Activated T-cell treated with anti-CD3 and anti-CD28 coated beads for 1 hour (primary cell): ENCODE measurements around the gene DNMT1.
A peak's percentile ranks its signal among the peaks of the same experiment; 100 is the strongest.
"Not testable (repeated sequence)": the region's sequence is repeated elsewhere in the genome, so short reads cannot be mapped to it uniquely, and the experiment has no call there.

Experiments
- DNase-seq: peaks from one replicate; pipeline ENCODE4 v3.0.0-alpha.2; 2020; ENCODE audit warnings: low read depth

DNMT1 gene

GRCh38 chr19:10220695-10221094, 25.9 kb upstream of the DNMT1 start:
- DNase-seq: no peak

- DNase-seq: no peak
Observed at GRCh38 chr19:10219678-10220077, 24.9 kb upstream of the DNMT1 start.

DNA sequence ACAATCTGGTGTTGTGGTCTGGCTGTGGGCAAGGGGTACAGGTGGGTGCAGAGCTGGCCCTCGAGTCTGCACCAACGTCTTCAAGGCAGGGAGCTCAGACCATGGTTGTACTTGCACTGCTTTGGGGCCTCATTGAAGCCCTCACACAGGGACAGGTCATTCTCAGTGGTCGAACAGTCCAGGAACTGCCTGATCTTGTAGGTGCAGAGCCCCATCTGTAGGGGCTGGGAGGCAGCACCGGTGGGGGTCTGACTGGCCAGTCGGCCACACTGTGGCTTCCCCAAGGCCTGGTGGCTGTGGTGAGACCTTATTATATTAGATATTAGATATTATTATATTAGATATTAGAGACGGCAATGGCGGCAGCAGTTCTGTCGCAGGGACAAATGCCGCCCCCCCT, 22.3 kb upstream of the DNMT1 start:
- DNase-seq: no peak

DNA sequence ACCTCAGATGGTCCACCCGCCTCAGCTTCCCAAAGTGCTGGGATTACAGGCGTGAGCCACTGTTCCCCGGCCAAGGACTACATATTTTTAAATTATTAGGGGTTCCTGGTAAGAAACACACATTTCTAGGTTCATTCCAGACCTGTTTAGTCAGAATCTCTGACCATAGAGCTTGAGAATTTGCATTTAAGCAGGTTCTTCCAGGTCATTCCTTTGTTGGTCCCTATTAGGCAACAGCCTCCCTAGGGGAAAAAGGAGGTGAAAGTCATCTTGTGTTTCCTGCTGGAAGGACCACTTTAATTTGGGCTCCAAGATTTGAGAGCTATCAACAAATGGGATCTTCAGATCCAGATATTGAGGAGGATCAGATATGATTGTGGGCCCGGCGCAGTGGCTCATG, 20.0 kb upstream of the DNMT1 start:
- DNase-seq: no peak

DNA sequence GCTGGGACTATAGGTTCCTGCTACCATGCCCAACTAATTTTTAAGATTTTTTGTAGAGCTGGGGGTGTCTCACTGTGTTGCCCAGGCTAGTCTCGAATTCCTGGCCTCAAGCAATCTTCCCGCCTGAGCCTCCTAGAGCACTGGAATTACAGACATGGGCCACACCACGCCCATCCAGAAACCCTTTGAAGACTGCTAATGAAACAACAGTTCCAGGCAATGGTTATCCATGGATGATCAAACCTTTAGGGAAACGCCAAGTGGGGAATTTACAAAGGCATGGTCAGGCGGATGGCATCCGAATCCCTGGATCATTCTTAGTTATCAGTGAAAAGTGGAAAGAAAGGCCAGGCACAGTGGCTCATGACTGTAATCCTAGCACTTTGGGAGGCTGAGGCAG, 16.9 kb upstream of the DNMT1 start:
- DNase-seq: no peak

- DNase-seq: no peak
Observed at GRCh38 chr19:10211061-10211460, 16.3 kb upstream of the DNMT1 start.

DNA sequence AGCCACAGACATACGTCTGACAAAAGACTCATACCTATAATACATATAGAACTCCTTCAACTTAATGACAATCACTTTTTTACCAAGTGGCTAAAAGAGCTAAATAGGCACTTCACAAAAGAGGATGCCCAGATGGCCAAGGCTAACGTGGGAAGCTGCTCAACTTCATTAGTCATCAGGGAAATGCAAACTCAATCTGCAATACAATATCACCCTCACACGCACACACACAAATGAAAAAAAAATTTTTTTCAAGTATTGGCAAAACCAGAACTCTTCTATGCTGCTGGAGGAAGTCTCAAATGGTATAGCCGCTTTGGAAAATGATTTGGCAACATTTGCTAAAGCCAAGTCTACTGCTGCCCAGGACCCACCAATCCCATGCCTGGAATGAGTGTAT, 14.6 kb upstream of the DNMT1 start:
- no peak for DNase-seq

- no peak for DNase-seq
Observed at GRCh38 chr19:10207026-10207425, 12.3 kb upstream of the DNMT1 start.

- no peak for DNase-seq
Observed at GRCh38 chr19:10206226-10206885, 11.6 kb upstream of the DNMT1 start.

DNA sequence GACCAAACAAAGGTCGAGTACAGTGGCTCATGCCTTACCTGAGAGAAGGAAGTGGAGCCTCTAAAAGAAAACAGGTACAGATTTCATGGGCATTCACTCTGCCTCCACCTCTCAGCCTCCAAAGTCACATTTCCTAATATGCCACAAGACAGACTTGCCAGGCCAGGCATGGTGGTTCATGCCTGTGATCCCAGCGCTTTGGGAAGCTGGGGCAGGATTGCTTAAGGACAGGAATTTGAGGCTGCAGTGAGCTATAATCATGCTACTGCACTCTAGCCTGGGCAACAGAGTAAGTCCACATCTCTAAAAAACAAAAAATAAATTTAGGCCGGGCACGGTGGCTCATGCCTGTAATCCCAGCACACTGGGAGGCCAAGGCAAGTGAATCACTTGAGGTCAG, 10.9 kb upstream of the DNMT1 start:
- no peak for DNase-seq

DNA sequence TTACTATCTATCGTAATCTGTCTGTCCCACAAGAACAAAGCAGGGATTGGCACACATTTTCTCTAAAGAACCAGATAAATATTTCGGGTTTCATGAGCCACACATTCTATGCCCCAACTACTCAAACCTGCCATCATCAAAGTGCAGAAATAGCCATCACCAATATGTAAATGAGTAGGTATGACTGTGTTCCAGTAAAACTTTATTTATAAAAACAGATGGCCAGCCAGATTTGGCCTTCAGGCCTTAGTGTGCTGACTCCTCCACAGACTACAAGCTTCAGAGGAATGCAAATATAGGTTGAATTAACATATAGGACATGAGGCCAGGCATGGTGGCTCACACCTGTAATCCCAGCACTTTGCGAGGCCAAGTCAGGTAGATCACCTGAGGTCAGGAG, 8.9 kb upstream of the DNMT1 start:
- DNase-seq: no peak

DNA sequence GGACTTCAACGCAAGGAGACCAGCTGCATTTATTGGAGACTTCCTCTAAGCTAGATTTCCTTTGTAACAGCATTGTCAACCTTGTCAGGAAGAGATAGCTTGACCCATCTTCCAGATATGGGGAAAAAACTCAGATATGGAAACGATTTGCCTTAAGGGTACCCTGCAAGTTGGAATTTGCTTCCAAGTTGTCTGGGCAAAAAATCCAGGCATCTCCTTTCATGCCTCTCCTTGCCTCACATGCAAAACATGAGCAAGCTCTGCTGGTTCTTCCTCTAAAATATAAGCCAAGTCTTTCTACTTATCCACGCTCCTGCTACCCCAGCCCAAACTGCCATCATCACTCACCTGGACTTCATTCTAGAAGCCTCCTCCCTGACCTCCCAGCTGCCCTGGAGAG, 6.4 kb upstream of the DNMT1 start:
- DNase-seq: no peak

GRCh38 chr19:10200101-10200500, 5.3 kb upstream of the DNMT1 start:
- not testable (repeated sequence) for DNase-seq

GRCh38 chr19:10198889-10199644, 4.3 kb upstream of the DNMT1 start:
- not testable (repeated sequence) for DNase-seq

- DNase-seq: no peak
Observed at GRCh38 chr19:10195199-10195519, 406 bp upstream of the DNMT1 start.

DNA sequence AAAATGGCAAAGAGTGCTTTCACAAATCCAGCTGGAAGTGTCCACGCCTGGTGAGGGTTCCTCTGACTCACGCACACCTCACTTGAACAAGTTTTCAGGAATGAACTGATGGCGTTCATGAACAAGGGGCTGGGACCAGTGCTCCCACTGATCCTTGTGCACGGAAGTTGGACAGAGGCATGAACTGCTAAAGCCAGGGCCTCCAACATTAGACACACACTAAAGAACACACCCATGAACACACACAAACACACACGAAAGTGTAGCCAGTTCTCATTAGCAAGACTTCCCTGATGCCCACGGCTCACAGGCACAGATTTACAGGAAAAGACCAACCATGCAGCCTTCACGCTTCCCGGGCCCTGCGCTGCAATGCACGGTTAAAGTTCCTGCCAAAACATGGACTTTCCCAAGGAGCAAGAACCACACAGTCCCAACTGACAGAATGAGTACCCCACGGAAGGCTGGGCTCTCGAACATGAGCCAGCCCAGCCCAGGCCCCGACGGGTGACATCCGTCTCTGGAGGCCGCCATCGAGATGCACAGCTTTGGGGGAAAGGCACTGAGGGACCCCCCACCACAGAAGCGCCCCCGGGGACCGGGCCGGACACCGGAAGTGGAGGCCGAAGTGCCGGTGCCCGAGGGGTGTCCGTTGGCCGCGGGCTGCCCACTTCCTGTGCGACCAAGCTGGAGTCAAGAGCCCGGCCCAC, 808 bp downstream of the DNMT1 start:
- peak; percentile 12 for DNase-seq

- no peak for DNase-seq
Observed at GRCh38 chr19:10192922-10193321, 1.8 kb downstream of the DNMT1 start.

DNA sequence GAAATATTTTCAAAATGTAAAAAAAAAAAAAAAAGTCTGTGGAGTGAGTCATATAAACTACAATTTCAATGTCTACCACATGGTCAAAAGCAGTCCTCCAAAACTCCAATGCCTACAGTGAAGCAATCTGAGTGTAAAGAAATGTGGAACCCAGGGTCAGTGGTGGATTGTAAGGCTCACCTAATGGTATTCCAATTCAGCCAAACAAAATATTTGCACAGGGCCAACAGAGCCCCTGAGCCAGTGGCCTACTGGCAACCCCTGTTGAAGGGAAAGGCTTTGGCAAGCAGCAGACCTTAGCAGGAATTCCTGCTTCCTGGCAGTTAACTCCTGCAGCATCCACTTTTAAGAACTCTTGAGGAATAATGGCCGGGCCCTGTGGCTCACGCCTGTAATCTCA, 3.4 kb downstream of the DNMT1 start:
- DNase-seq: no peak

GRCh38 chr19:10190026-10190425, 4.7 kb downstream of the DNMT1 start:
- no peak for DNase-seq

- DNase-seq: no peak
Observed at GRCh38 chr19:10189616-10190015, 5.1 kb downstream of the DNMT1 start.

DNA sequence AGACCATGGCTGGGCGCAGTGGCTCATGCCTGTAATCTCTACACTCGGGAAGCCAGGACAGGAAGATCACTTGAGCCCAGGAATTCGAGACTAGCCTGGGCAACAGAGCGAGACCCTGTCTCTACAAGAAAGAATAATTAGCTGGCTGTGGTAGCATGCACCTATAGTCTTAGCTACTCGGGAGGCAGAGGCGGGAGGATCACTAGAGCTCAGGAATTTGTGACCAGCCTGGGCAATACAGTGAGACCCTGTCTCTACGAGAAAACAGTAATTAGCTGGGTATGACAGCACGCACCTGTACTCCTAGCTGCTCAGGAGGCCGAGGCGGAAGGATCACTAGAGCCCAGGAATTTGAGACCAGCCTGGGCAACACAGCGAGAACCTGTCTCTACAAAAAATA, 7.4 kb downstream of the DNMT1 start:
- DNase-seq: no peak

DNA sequence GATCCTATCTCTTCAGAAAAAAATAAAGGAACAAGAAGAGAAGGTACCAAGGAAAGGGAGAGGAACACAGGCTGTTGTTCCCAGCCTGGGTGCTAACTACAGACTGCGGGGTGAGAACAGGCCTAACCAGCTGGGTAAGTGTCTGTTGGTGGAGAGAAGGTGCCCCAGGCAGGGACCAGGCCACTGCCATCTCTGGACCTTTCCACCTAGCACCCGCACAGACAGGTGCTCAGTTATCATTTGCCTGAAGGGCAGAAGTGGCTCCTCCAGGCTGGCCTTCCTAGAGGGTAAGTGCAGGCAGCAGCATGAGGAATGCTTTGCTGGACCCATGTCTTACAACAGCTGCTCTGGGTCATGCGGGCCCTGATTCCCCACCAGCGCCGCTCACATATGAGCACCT, 10.1 kb downstream of the DNMT1 start:
- no peak for DNase-seq

DNA sequence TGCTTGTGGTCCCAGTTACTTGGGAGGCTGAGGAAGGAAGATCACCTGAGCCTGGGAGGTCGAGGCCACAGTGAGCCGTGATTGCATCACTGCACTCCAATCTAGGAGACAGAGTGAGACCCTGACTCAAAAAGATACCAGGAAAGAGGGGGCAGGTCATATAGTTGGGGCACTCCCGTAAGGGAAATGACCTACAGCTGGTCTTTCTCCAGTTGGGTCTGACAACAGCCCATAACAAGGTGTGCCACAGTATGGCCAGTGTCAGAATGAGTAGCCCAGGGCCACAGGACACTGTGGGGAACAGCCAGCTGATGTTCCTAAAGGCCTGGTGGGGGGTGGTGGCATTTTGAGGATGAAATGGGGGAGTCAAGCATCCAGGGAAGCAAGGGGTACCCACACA, 10.8 kb downstream of the DNMT1 start:
- no peak for DNase-seq

- no peak for DNase-seq
Observed at GRCh38 chr19:10182847-10183246, 11.9 kb downstream of the DNMT1 start.
